Adrenal gland (tissue), 12 donors: ENCODE measurements around the gene NAT8L. TPM values are rescaled to one million over a fixed set of nuclear protein-coding genes. Genes with fewer than 3 reads are reported as not detected.

ENCODE experiments used
- DNase-seq, 7 donors: peaks; one replicate each; pipeline ENCODE4 v3.0.0-alpha.2; 2019 to 2020
- H3K27ac ChIP-seq, 5 donors: fragments of 200-600 bp; sonication (generic) in 4 of 5; 1 replicate in 3 of 5; 2 replicates in 2 of 5; pipeline versions ENCODE4 v1.5.1 to v1.8.0; 2016 to 2020; ENCODE audit warnings: mild to moderate bottlenecking in 1 of 5
- H3K27me3 ChIP-seq: fragments of 200-600 bp; 2 replicates; pipeline ENCODE4 v1.8.0; 2021
- H3K36me3 ChIP-seq, 2 donors: fragments of 200-600 bp; replicated peaks in 1 of 2; 1 replicate in 1 of 2; 2 replicates in 1 of 2; pipeline versions ENCODE4 v1.5.1 to v1.8.0; 2018 to 2022
- H3K4me1 ChIP-seq, 2 donors: fragments of 200-600 bp; replicated peaks in 1 of 2; 1 replicate in 1 of 2; 2 replicates in 1 of 2; pipeline versions ENCODE4 v1.5.1 to v1.8.0; 2018 to 2021
- H3K4me3 ChIP-seq, 4 donors: fragments of 200-600 bp; sonication (generic) in 3 of 4; one replicate each; pipeline ENCODE4 v1.5.1; 2016 to 2018
- H3K9me3 ChIP-seq, 3 donors: fragments of 200-600 bp; sonication (generic) in 1 of 3; replicated peaks in 1 of 3; 1 replicate in 2 of 3; 2 replicates in 1 of 3; pipeline versions ENCODE4 v1.5.1 to v1.8.0; 2016 to 2021
- CTCF ChIP-seq, 6 experiments: fragments of 450-650 bp in 4 of 6; fragments of 200-600 bp in 2 of 6; sonication (generic) in 1 of 6; IDR thresholded peaks; 1 replicate in 5 of 6; 2 replicates in 1 of 6; pipeline versions ENCODE4 v1.5.1 to v1.8.0; 2016 to 2021; ENCODE audit warnings: antibody characterized with exemption in 6 of 6, mild to moderate bottlenecking in 2 of 6, moderate library complexity in 1 of 6
- POLR2A ChIP-seq, 2 donors: fragments of 450-650 bp; IDR thresholded peaks; one replicate each; pipeline ENCODE4 v1.6.1; 2017; ENCODE audit warnings: antibody characterized with exemption in 2 of 2, mild to moderate bottlenecking in 2 of 2, moderate library complexity in 1 of 2
- WGBS, 4 donors: extraction: QIAGEN DNeasy Blood & Tissue Kit in 2 of 4; methylation state at CpG; one replicate each; pipeline versions ENCODE4 v1.1.5 to v1.1.7; 2013 to 2017; 5-methylcytosine and 5-hydroxymethylcytosine counted together
- intact Hi-C, 2 donors: fragments of 100-400 bp; cut with DNase I; formaldehyde crosslinking; loops; one replicate each; pipeline versions ENCODE4 v1.14.1 to v1.15.0; 2022 to 2023
- polyA plus RNA-seq, 3 donors: library from polyadenylated mRNA; stranded (reverse); fragments of 200-250 nt in 2 of 3; fragments of 350-450 nt in 1 of 3; fragmentation: Illumina TruSeq in 1 of 3; extraction: RNeasy Lipid Tissue Mini Kit (QIAGEN cat#74804) in 1 of 3; gene quantifications; one replicate each; pipeline ENCODE4 v1.2.3, GENCODE V29; 2013 to 2014
- total RNA-seq, 9 donors: library from RNA; depleted of rRNA in 4 of 9; stranded (reverse); fragments of >200 nt in 4 of 9; fragments of 120-200 nt in 1 of 9; fragmentation: NEBNext Ultra II Directional in 1 of 9; extraction: Animal tissue kit (Norgen Biotek cat#: 25700) in 1 of 9; gene quantifications; one replicate each; pipeline versions ENCODE4 v1.1.0 to v1.2.4, GENCODE V29; 2013 to 2023
- donor health status: healthy with polysubstance abuse.
- donor health status: Bipolar disorder and iron deficiency.
- donor health status: DM: yes; HTN: yes; CAD: no.
- donor health status: DM: no; HTN: no; CAD: no.
- donor health status: DM: no; HTN: no; CAD: no.
- donor health status: DM: yes; HTN: yes; CAD: no.

The NAT8L gene
- total and polyA plus RNA-seq, 12 donors: 0.18 to 1.6 (median 0.49) TPM

- peak in 1 of 7 donors; percentile 12 for DNase-seq
- TF ChIP-seq CTCF (IDR thresholded peaks at IDR 0.05): no peak
- no peak for TF ChIP-seq POLR2A (IDR thresholded peaks at IDR 0.05)
- Histone ChIP-seq H3K27ac (no peak overlapping the region), H3K4me1 (no peaks in the 10 kb centered on the region), H3K27me3 (peaks cover 33% of the 10 kb centered on the region), H3K36me3 (no peaks in the 10 kb centered on the region), H3K4me3 (peak overlapping the region in 1 of 4 donors; percentile 59), H3K9me3 (no peaks in the 10 kb centered on the region)
- intact Hi-C loops: no loop called here
- WGBS, 4 donors: 3 to 4% (median 4%) methylated on average over 15 to 92 of the region's 93 CpGs; no CpG with 5 or more reads in 1 of the 4 donors
Observed at GRCh38 chr4:2058264-2059045, 672 bp upstream of the NAT8L start.

GRCh38 chr4:2059726-2060602, 837 bp downstream of the NAT8L start:
- Histone ChIP-seq H3K36me3 (no peaks in the 10 kb centered on the region), H3K4me1 (no peaks in the 10 kb centered on the region), H3K27me3 (peaks cover 33% of the 10 kb centered on the region), H3K9me3 (no peaks in the 10 kb centered on the region), H3K4me3 (peak overlapping the region in 1 of 4 donors; percentile 39), H3K27ac (no peak overlapping the region)
- DNase-seq: no peak
- 5 to 32% (median 6%) methylated on average over 3 to 102 of the region's 102 CpGs; no CpG with 5 or more reads in 1 of the 4 donors for WGBS, 4 donors
- TF ChIP-seq CTCF (IDR thresholded peaks at IDR 0.05) (no peak), POLR2A (IDR thresholded peaks at IDR 0.05) (no peak)
- intact Hi-C loops: no loop called here

- DNase-seq: no peak
- TF ChIP-seq POLR2A (IDR thresholded peaks at IDR 0.05) (no peak), CTCF (IDR thresholded peaks at IDR 0.05) (no peak)
- peaks cover 33% of the 10 kb centered on the region for H3K27me3 ChIP-seq
- no peak overlapping the region for H3K4me3 ChIP-seq
- intact Hi-C loops: no loop called here
- no peaks in the 10 kb centered on the region for H3K36me3 ChIP-seq
- no peaks in the 10 kb centered on the region for H3K9me3 ChIP-seq
- 53 to 89% (median 70%) methylated on average over 16 to 52 of the region's 54 CpGs for WGBS, 4 donors
- no peak overlapping the region for H3K27ac ChIP-seq
- H3K4me1 ChIP-seq: no peaks in the 10 kb centered on the region
Observed at GRCh38 chr4:2060611-2061185, 1.6 kb downstream of the NAT8L start.
